Lower lobe of right lung (tissue), 2 donors: ENCODE results near the gene MGAT4A. TPM values are rescaled to one million over a fixed set of nuclear protein-coding genes. Genes with fewer than 3 reads are reported as not detected.

Experiments
- ATAC-seq, 2 donors: fragments of 200-7000 bp; cut with Tn5 transposase; one replicate each; pipeline ENCODE4 v1.9.1; 2020 to 2022; ENCODE audit warnings: mild to moderate bottlenecking in 2 of 2, moderate library complexity in 2 of 2
- DNase-seq: peaks from one replicate; pipeline ENCODE4 v3.0.0-alpha.2; 2020
- H3K27ac ChIP-seq: fragments of 200-600 bp; one replicate; pipeline ENCODE4 v1.8.0; 2022
- H3K27me3 ChIP-seq: fragments of 200-600 bp; one replicate; pipeline ENCODE4 v1.8.0; 2022; ENCODE audit warnings: low read depth
- H3K36me3 ChIP-seq: fragments of 200-600 bp; one replicate; pipeline ENCODE4 v1.8.0; 2022; ENCODE audit warnings: mild to moderate bottlenecking
- H3K4me1 ChIP-seq: fragments of 200-600 bp; one replicate; pipeline ENCODE4 v1.8.0; 2022
- H3K4me3 ChIP-seq: fragments of 200-600 bp; one replicate; pipeline ENCODE4 v1.8.0; 2022; ENCODE audit warnings: mild to moderate bottlenecking
- H3K9me3 ChIP-seq: fragments of 200-600 bp; one replicate; pipeline ENCODE4 v1.8.0; 2022
- CTCF ChIP-seq: fragments of 200-600 bp; IDR thresholded peaks from one replicate; pipeline ENCODE4 v1.8.0; 2022; ENCODE audit warnings: antibody characterized with exemption, mild to moderate bottlenecking
- intact Hi-C: fragments of 100-400 bp; cut with DNase I; formaldehyde crosslinking; loops from one replicate; pipeline ENCODE4 v1.11.0; 2022
- total RNA-seq: library from RNA; stranded (reverse); fragmentation: NEBNext Ultra II Directional; extraction: Animal tissue kit (Norgen Biotek cat#: 25700); gene quantifications from one replicate; pipeline ENCODE4 v1.2.1, GENCODE V29; 2021
- donor health status: DM: no; HTN: yes; CAD: no; lungs with severe emphysema.

The MGAT4A gene
- total RNA-seq, 1 donor from 2014 or later, result 82.0 TPM

GRCh38 chr2:98573426-98573825 is 157.5 kb downstream of the MGAT4A start:
- DNase-seq (no peak), ATAC-seq (no peak)
- no peak for TF ChIP-seq CTCF
- H3K27me3 ChIP-seq, result no peaks in the 10 kb centered on the region
- no peak overlapping the region for H3K27ac ChIP-seq
- no peaks in the 10 kb centered on the region for H3K9me3 ChIP-seq
- peaks cover 98% of the 10 kb centered on the region for H3K36me3 ChIP-seq
- intact Hi-C loops, result no loop called here
- no peak overlapping the region for H3K4me3 ChIP-seq
- no peaks in the 10 kb centered on the region for H3K4me1 ChIP-seq

GRCh38 chr2:98572676-98573075 is 158.3 kb downstream of the MGAT4A start:
- intact Hi-C loops, result no loop called here
- DNase-seq, result no peak
- no peaks in the 10 kb centered on the region for H3K4me1 ChIP-seq
- TF ChIP-seq CTCF, result no peak
- H3K9me3 ChIP-seq, result no peaks in the 10 kb centered on the region
- H3K36me3 ChIP-seq, result peaks cover 98% of the 10 kb centered on the region
- H3K27me3 ChIP-seq, result no peaks in the 10 kb centered on the region
- no peak for ATAC-seq
- H3K4me3 ChIP-seq, result no peak overlapping the region
- H3K27ac ChIP-seq, result no peak overlapping the region

- Histone ChIP-seq H3K27me3 (no peaks in the 10 kb centered on the region), H3K4me1 (no peaks in the 10 kb centered on the region), H3K9me3 (no peaks in the 10 kb centered on the region), H3K36me3 (peaks cover 98% of the 10 kb centered on the region), H3K4me3 (no peak overlapping the region), H3K27ac (no peak overlapping the region)
- ATAC-seq (no peak), DNase-seq (no peak)
- intact Hi-C loops, result no loop called here
- no peak for TF ChIP-seq CTCF
These were observed 158.7 kb downstream of the MGAT4A start for GRCh38 chr2:98572211-98572610.

GRCh38 chr2:98571796-98572195 is 159.1 kb downstream of the MGAT4A start:
- Histone ChIP-seq H3K27ac (no peak overlapping the region), H3K4me1 (no peaks in the 10 kb centered on the region), H3K4me3 (no peak overlapping the region), H3K9me3 (no peaks in the 10 kb centered on the region), H3K27me3 (no peaks in the 10 kb centered on the region), H3K36me3 (peaks cover 98% of the 10 kb centered on the region)
- no peak for DNase-seq
- no peak for ATAC-seq
- no peak for TF ChIP-seq CTCF
- intact Hi-C loops, result no loop called here

- no peaks in the 10 kb centered on the region for H3K9me3 ChIP-seq
- no peaks in the 10 kb centered on the region for H3K4me1 ChIP-seq
- ATAC-seq, result no peak
- DNase-seq, result no peak
- no peak overlapping the region for H3K27ac ChIP-seq
- no peak for TF ChIP-seq CTCF
- no peaks in the 10 kb centered on the region for H3K27me3 ChIP-seq
- H3K36me3 ChIP-seq, result peaks cover 98% of the 10 kb centered on the region
- no peak overlapping the region for H3K4me3 ChIP-seq
- intact Hi-C loops, result no loop called here
These were observed 159.7 kb downstream of the MGAT4A start for GRCh38 chr2:98571121-98571701.
